Diencephalon (tissue), 1 donor: ENCODE results near the gene MZT1. TPM values are rescaled to one million over a fixed set of nuclear protein-coding genes. Genes with fewer than 3 reads are reported as not detected.

Experiments used
- small RNA-seq: library from RNA; depleted of rRNA; stranded (forward); fragments of <200 nt; gene quantifications from one replicate; pipeline ENCODE3, GENCODE V24; 2014
- total RNA-seq: library from RNA; depleted of rRNA; stranded (reverse); fragments of >200 nt; gene quantifications from one replicate; pipeline ENCODE4 v1.2.3, GENCODE V29; 2014

MZT1 gene, protein sequence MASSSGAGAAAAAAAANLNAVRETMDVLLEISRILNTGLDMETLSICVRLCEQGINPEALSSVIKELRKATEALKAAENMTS
- total RNA-seq: 42.7 TPM

DNA sequence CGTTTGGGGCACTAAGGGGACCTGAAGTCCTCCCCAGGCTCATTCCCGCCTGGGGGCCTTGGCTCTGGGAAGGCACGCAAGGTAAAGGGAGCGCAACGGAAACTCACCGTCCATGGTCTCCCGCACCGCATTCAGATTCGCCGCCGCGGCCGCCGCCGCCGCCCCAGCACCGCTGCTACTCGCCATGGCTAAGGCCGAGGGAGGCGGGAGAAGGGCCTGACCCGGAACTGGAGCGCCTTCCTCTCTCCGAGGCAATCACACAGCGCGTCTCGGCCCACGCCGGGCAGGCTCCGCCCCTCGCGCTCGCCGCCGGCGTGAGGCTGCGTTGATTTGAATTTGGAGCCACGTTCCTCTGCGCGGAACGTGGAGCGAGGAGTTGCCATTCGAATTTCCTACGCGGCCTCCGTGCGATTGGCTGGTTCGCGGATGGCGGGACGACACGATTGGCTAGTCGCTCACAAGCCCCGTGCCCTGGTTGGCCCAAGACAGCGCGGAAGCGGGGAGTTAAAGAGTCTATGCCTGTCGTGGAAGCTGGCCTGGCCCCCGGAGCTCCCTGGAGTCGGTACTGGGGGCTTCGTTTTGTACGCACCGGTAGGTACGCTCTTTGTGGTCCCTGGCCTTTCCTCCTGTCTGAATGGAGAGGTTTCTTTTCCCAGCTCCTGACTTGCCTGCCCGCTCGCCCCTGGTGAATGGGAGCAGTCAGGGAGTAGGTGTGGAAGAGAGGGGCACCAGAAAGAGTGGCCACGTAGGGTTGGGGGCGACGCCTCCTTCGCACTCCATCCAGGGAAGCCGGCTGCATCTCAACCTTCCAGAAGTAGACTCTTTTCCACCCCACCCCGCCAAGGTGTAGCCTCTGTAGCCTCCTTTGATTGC lies at the start of gene MZT1, which contains the start of gene BORA:
MZT1 (minus strand) TSS at position 213 of the 873 bp plus-strand sequence; CDS start at position 186, 27 bp downstream.
BORA (plus strand) TSS at position 507 of the 873 bp plus-strand sequence. CDS start 1,018 bp downstream, outside the sequence.

Small RNA genes lying within 50 kb of the gene (small RNA-seq; reads per million reads assigned to genes)
- gene RNU6-80P: not detected

Other genes with a start within 250 kb of the MZT1 start
- gene BORA, start 294 bp upstream of the MZT1 start, total RNA-seq: 3.7 TPM
- gene DIS3, start 54.3 kb upstream of the MZT1 start, total RNA-seq: 30.0 TPM
- gene PIBF1, start 54.5 kb upstream of the MZT1 start, total RNA-seq: 36.2 TPM